Adrenal gland (tissue), 12 donors: Measurements from ENCODE around the gene GABRE. TPM values are rescaled to one million over a fixed set of nuclear protein-coding genes. Genes with fewer than 3 reads are reported as not detected.

Source experiments
- DNase-seq, 7 donors: peaks; one replicate each; pipeline ENCODE4 v3.0.0-alpha.2; 2019 to 2020
- H3K27ac ChIP-seq, 5 donors: fragments of 200-600 bp; sonication (generic) in 4 of 5; 1 replicate in 3 of 5; 2 replicates in 2 of 5; pipeline versions ENCODE4 v1.5.1 to v1.8.0; 2016 to 2020; ENCODE audit warnings: mild to moderate bottlenecking in 1 of 5
- H3K27me3 ChIP-seq: fragments of 200-600 bp; 2 replicates; pipeline ENCODE4 v1.8.0; 2021
- H3K36me3 ChIP-seq, 2 donors: fragments of 200-600 bp; replicated peaks in 1 of 2; 1 replicate in 1 of 2; 2 replicates in 1 of 2; pipeline versions ENCODE4 v1.5.1 to v1.8.0; 2018 to 2022
- H3K4me1 ChIP-seq, 2 donors: fragments of 200-600 bp; replicated peaks in 1 of 2; 1 replicate in 1 of 2; 2 replicates in 1 of 2; pipeline versions ENCODE4 v1.5.1 to v1.8.0; 2018 to 2021
- H3K4me3 ChIP-seq, 4 donors: fragments of 200-600 bp; sonication (generic) in 3 of 4; one replicate each; pipeline ENCODE4 v1.5.1; 2016 to 2018
- H3K9me3 ChIP-seq, 3 donors: fragments of 200-600 bp; sonication (generic) in 1 of 3; replicated peaks in 1 of 3; 1 replicate in 2 of 3; 2 replicates in 1 of 3; pipeline versions ENCODE4 v1.5.1 to v1.8.0; 2016 to 2021
- POLR2A ChIP-seq, 2 donors: fragments of 450-650 bp; IDR thresholded peaks; one replicate each; pipeline ENCODE4 v1.6.1; 2017; ENCODE audit warnings: antibody characterized with exemption in 2 of 2, mild to moderate bottlenecking in 2 of 2, moderate library complexity in 1 of 2
- WGBS, 4 donors: extraction: QIAGEN DNeasy Blood & Tissue Kit in 2 of 4; methylation state at CpG; one replicate each; pipeline versions ENCODE4 v1.1.5 to v1.1.7; 2013 to 2017; 5-methylcytosine and 5-hydroxymethylcytosine counted together
- intact Hi-C, 2 donors: fragments of 100-400 bp; cut with DNase I; formaldehyde crosslinking; loops; one replicate each; pipeline versions ENCODE4 v1.14.1 to v1.15.0; 2022 to 2023
- polyA plus RNA-seq, 3 donors: library from polyadenylated mRNA; stranded (reverse); fragments of 200-250 nt in 2 of 3; fragments of 350-450 nt in 1 of 3; fragmentation: Illumina TruSeq in 1 of 3; extraction: RNeasy Lipid Tissue Mini Kit (QIAGEN cat#74804) in 1 of 3; gene quantifications; one replicate each; pipeline ENCODE4 v1.2.3, GENCODE V29; 2013 to 2014
- total RNA-seq, 9 donors: library from RNA; depleted of rRNA in 4 of 9; stranded (reverse); fragments of >200 nt in 4 of 9; fragments of 120-200 nt in 1 of 9; fragmentation: NEBNext Ultra II Directional in 1 of 9; extraction: Animal tissue kit (Norgen Biotek cat#: 25700) in 1 of 9; gene quantifications; one replicate each; pipeline versions ENCODE4 v1.1.0 to v1.2.4, GENCODE V29; 2013 to 2023
- TF ChIP-seq, protein P1 (sequence below), 6 experiments: fragments of 450-650 bp in 4 of 6; fragments of 200-600 bp in 2 of 6; sonication (generic) in 1 of 6; IDR thresholded peaks; 1 replicate in 5 of 6; 2 replicates in 1 of 6; pipeline versions ENCODE4 v1.5.1 to v1.8.0; 2016 to 2021; ENCODE audit warnings: antibody characterized with exemption in 6 of 6, mild to moderate bottlenecking in 2 of 6, moderate library complexity in 1 of 6
- donor health status: healthy with polysubstance abuse.
- donor health status: Bipolar disorder and iron deficiency.
- donor health status: DM: yes; HTN: yes; CAD: no.
- donor health status: DM: no; HTN: no; CAD: no.
- donor health status: DM: no; HTN: no; CAD: no.
- donor health status: DM: yes; HTN: yes; CAD: no.

The GABRE gene
- total and polyA plus RNA-seq, 12 donors: 0.92 to 45.1 (median 4.7) TPM

DNA sequence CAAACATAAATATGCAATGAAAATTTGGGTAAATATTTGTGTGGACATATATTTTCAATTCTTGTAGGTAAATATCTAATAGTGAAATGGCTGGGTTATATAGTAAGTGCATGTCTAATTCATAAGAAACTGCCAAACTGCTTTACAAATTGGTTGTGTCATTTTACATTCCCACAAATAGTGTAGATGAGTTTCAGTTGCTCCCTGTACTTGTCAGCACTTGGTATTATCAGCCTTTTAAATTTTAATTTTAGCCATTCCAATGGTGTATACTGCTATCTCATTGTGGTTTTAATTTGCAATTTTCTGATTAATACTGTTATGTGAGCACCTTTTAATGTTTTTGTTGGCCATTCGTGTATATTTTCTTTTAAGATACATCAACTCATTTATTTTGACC, 23.1 kb upstream of the GABRE start:
- H3K27ac ChIP-seq: no peak overlapping the region
- no peak for DNase-seq
- 81 to 91% (median 86%) methylated on average over 1 of the region's 1 CpG for WGBS, 4 donors
- no peaks in the 10 kb centered on the region for H3K36me3 ChIP-seq
- no peaks in the 10 kb centered on the region for H3K27me3 ChIP-seq
- no peak overlapping the region for H3K4me3 ChIP-seq
- H3K9me3 ChIP-seq: no peaks in the 10 kb centered on the region
- TF ChIP-seq, protein P1, sequence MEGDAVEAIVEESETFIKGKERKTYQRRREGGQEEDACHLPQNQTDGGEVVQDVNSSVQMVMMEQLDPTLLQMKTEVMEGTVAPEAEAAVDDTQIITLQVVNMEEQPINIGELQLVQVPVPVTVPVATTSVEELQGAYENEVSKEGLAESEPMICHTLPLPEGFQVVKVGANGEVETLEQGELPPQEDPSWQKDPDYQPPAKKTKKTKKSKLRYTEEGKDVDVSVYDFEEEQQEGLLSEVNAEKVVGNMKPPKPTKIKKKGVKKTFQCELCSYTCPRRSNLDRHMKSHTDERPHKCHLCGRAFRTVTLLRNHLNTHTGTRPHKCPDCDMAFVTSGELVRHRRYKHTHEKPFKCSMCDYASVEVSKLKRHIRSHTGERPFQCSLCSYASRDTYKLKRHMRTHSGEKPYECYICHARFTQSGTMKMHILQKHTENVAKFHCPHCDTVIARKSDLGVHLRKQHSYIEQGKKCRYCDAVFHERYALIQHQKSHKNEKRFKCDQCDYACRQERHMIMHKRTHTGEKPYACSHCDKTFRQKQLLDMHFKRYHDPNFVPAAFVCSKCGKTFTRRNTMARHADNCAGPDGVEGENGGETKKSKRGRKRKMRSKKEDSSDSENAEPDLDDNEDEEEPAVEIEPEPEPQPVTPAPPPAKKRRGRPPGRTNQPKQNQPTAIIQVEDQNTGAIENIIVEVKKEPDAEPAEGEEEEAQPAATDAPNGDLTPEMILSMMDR (IDR thresholded peaks at IDR 0.05): no peak
- intact Hi-C loops: no loop called here
- H3K4me1 ChIP-seq: no peaks in the 10 kb centered on the region

DNA sequence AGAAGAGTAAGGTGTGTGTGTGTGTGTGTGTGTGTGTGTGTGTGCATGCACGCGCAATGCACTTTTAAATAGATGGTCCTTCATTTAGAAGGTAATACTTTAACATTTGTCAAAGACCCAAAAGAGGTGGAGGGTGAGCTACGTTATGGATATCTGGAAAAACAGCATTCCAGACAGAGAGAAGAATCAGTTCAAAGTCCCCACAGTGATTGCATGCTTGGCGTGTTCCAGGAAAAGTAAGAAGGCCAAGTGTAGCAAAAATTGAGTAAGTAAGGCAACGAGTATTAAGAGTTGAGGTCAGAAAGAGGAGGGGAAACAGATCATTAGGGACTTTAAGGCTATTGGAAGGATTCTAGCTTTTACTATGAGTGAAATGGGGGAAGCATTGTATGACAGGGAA, 21.9 kb upstream of the GABRE start:
- intact Hi-C loops: no loop called here
- TF ChIP-seq, protein P1 (IDR thresholded peaks at IDR 0.05): no peak
- TF ChIP-seq POLR2A (IDR thresholded peaks at IDR 0.05): no peak
- H3K9me3 ChIP-seq: no peaks in the 10 kb centered on the region
- H3K4me1 ChIP-seq: no peaks in the 10 kb centered on the region
- DNase-seq: no peak
- no peaks in the 10 kb centered on the region for H3K27me3 ChIP-seq
- H3K4me3 ChIP-seq: no peak overlapping the region
- no peaks in the 10 kb centered on the region for H3K36me3 ChIP-seq
- WGBS, 4 donors: 66 to 83% (median 75%) methylated on average over 5 of the region's 5 CpGs
- H3K27ac ChIP-seq: no peak overlapping the region

DNA sequence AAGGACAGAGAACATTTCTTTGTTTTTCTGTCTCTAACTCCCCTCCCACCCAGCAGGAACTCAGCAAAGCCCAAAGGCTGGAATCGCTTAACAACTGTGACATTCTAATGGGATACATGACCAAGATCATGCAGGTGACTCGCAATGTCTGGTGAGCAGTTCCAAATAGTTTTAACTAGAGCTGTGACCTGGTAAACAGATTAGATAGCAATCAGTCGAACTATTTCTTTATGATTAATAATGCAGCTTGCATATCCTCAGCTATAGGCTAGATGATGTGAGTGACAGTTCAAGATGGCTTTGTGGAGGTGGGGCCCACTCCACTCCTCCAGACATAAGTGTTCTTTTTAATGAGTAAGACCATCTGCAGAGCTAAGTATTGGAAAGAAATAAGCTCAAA, 20.0 kb upstream of the GABRE start:
- H3K27ac ChIP-seq: no peak overlapping the region
- H3K4me3 ChIP-seq: no peak overlapping the region
- no peaks in the 10 kb centered on the region for H3K4me1 ChIP-seq
- 58 to 86% (median 76%) methylated on average over 3 of the region's 3 CpGs for WGBS, 4 donors
- intact Hi-C loops: no loop called here
- DNase-seq: no peak
- no peaks in the 10 kb centered on the region for H3K27me3 ChIP-seq
- no peaks in the 10 kb centered on the region for H3K36me3 ChIP-seq
- H3K9me3 ChIP-seq: no peaks in the 10 kb centered on the region
- TF ChIP-seq, protein P1 (IDR thresholded peaks at IDR 0.05): no peak
- TF ChIP-seq POLR2A (IDR thresholded peaks at IDR 0.05): no peak

DNA sequence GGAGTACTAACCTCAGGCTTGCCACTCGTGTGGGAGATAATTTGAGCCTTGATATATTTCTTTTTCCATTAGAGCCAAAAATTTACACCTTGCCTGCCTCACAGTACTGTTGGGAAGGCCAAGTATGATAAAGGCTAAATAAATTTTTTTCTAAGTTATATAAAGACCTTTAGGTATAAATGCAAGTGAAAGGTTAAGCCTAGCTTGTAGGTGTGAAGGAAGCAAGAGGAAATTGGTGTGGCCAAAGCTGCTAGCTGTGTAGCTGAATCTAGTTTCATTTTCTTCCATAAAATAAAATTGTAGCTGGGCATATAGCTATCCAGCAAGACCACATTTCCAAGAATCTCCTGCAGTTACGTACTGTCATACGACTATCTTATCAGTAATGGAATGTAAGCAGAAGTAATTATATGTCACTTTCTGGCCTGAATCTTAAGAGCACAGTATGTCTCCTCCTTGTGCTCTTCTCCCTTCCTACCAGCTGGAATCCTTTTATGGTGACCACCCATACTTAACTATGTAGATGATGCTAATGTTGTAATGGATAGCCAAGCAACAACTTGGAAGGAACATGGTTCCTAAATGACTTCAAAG, 14.3 kb upstream of the GABRE start:
- Histone ChIP-seq H3K27me3 (peaks cover 6% of the 10 kb centered on the region), H3K27ac (no peak overlapping the region), H3K36me3 (no peaks in the 10 kb centered on the region), H3K4me1 (no peaks in the 10 kb centered on the region), H3K4me3 (no peak overlapping the region), H3K9me3 (no peaks in the 10 kb centered on the region)
- no peak for DNase-seq
- 67 to 87% (median 83%) methylated on average over 2 to 3 of the region's 3 CpGs for WGBS, 4 donors
- no peak for TF ChIP-seq POLR2A (IDR thresholded peaks at IDR 0.05)
- TF ChIP-seq, protein P1 (IDR thresholded peaks at IDR 0.05): no peak
- intact Hi-C loops: no loop called here
